Colon (tissue), 2 donors: ENCODE results near the gene GTSF1L.
"Not testable (repeated sequence)": the region's sequence is repeated elsewhere in the genome, so short reads cannot be mapped to it uniquely, and the experiment has no call there.

Experiments
- FAIRE-seq: peaks from 2 replicates; lab custom pipeline; 2012; peaks lifted over from hg19 to GRCh38; lab: Jason Lieb, UNC
- donor health status: control.
- donor health status: control.

The GTSF1L gene

GRCh38 chr20:43726811-43727338, at the start of gene GTSF1L:
GTSF1L (minus strand) TSS chr20:43727002; CDS start chr20:43726694, 308 bp downstream.
- FAIRE-seq, result no peak

DNA sequence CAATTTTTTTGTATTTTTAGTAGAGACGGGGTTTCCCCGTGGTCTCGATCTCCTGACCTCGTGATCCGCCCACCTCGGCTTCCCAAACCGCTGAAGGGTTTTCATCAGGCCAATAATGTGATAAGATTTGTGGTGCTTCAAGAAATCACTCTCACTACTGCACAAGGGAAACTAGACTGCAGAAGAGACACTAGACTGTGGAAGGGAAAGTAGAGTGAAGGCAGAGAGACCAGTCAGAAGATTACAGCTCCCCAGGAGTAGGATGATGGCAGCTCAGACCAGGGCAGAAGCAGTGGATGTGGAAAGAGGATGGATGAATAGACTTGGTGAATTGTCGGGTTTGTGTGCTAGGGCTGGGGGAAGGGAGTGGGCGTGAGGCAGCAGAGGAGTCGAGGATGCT, 48.0 kb upstream of the GTSF1L start:
- FAIRE-seq, result no peak

DNA sequence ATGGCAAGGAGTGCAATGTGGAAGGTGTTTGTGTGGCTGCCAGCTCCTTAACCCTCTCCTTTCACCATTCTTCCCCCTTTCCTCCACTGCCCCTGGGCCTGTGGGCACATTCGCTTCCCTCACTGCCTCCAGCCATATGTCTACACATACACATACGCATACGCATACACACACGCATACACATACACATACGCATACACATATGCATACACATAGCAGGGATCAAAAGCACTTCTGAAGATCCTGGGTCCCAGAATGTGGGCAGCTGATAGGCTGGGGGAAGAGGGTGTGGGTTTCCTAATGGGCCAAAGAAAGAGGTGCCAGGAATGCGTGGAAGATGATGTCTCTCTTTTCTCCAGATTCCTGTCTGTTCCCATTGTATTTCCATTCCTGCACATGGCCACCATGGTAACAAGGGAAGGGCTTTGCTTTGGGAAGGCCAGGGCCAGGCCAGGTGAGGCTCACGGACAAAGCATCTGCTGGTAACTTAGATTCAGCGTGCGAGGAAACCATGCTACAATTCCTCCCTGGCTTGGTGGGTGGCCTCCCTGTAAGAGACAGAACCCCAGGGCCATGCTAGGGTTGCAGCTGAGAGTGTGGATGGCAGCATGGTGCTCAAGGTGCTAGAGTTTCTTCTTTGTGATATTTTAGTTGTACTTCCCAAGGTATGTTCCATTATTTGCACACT, 44.8 kb upstream of the GTSF1L start:
- FAIRE-seq, result no peak

DNA sequence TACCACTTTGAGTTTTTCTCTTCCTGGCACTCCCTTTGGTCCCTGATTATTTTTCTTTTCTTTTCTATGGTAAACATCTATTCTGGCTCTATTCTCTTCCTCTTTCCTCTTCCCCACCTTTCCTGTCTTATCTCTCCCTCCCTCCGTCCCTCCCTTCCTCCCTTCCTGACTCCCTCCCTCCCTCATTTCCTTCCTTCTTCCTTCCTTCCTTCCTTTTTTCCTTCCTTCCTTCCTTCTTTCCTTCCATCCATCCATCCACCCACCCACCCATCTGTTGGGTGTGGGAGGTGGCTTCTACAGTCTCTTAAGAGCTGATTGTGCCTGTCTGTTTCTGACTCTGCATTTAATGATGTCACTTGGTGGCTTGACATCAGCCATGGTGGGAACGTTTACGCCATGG, 43.5 kb upstream of the GTSF1L start:
- no peak for FAIRE-seq

DNA sequence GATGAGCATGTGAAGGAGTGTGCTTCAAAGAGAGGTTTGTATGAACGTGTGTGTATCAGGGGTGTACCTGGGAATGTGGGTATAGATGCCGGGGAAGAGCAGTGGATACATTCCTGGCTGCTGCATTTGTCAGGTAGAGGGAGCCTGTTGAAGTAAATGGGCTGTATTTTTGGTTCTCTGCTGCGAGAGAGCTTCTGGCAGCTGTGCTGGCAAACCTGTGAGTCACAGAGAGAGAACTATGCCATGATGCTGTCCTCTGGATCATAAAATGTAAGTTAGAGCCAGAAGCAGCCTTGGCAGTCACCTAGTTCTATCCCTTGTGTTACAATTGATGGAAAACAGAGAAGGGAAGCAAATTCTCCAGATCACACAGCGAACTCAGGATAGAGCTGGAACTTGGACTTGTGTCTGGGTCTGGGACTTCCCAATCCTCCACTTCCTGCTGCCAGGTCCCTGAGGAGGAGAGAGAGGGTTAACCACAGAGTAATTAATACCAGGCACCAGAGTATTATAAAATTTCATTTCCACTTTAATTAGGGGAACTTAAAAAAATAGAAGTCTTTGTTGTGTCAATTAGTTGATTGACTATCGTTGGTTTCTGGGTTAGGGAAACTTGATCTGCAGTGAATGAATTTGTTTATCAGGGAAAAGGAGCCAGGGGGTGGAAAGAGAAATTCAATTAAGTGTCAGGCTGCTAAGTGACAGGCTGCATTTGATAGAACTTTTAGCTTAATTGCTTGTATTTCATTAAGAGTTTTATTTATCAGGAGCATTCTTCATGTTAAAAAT, 41.1 kb upstream of the GTSF1L start:
- FAIRE-seq, result no peak

DNA sequence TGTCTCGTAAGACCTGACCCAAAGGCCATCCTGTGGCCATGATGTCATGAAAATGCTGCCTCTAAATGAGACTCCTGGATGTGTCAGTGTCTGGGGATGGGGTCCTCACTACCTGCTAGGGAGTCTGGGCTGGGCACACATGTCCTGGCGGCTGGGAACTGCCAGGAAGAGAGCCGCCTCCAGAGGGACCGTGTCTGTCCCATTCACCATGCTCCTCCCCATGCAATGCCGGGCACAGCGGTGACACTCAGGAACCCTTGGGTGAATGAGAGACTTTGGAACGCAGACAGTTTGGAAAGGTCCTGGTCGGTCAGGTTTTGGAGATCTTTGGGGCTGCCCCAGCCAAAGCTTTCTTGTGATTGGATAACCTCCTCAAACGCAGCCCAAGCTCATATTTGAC, 40.1 kb upstream of the GTSF1L start:
- FAIRE-seq, result no peak

DNA sequence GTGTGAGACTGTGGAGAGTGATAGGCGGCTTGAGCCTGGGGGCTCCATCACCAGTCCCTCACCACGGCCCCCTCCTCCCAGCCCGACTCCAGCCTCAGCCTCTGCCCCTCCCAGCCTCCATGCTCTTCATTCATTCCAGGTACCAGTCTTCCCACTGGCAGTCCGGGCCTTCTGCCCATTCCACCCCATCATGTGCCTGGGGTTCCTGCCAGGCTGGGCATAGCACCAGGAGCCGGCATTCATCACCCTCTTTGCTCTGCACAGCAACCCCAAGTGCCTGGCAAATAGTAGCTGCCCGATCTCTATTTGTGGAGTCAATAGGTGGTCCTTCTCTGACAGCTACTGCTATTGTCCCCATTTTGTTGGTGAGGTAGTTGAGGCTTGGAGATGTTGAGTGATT, 39.6 kb upstream of the GTSF1L start:
- FAIRE-seq, result no peak

DNA sequence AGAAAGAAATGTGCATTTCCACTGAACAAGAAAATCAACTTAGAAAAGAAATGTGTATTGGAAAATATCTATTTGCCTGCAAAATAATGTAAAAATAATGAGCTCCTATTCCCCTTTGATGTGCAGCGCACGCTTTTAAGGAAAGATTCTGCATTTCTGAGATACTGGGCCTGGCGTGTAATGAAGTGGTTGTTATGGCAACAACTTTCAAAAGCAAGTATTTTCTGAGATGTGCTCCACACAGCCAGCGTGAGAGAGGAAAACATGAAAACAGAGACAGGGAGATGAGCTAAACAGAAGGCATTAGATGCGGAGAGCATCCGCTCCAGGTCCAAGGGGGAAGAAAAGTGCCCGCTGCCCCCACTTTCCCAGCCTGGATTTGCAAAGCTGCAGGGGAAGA, 39.1 kb upstream of the GTSF1L start:
- FAIRE-seq, result no peak

DNA sequence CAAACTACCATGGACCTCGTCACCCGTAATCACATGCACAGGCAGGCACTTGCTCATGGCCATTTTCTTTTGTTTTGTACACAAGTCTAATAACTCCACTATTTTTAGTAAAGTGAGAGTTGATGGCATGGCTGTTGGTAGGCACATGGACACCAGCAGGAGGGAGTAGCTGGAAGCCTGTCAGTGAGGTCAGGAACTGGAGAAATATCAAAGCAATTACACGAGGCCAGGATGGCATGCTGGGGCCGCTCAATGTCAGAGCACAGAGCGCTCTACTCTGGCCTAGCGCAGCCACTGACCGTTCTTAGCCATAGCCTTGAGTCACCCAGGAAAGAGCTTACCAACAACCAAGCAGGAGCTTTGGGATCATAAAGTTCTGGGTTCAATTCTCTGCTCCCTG, 36.1 kb upstream of the GTSF1L start:
- no peak for FAIRE-seq

DNA sequence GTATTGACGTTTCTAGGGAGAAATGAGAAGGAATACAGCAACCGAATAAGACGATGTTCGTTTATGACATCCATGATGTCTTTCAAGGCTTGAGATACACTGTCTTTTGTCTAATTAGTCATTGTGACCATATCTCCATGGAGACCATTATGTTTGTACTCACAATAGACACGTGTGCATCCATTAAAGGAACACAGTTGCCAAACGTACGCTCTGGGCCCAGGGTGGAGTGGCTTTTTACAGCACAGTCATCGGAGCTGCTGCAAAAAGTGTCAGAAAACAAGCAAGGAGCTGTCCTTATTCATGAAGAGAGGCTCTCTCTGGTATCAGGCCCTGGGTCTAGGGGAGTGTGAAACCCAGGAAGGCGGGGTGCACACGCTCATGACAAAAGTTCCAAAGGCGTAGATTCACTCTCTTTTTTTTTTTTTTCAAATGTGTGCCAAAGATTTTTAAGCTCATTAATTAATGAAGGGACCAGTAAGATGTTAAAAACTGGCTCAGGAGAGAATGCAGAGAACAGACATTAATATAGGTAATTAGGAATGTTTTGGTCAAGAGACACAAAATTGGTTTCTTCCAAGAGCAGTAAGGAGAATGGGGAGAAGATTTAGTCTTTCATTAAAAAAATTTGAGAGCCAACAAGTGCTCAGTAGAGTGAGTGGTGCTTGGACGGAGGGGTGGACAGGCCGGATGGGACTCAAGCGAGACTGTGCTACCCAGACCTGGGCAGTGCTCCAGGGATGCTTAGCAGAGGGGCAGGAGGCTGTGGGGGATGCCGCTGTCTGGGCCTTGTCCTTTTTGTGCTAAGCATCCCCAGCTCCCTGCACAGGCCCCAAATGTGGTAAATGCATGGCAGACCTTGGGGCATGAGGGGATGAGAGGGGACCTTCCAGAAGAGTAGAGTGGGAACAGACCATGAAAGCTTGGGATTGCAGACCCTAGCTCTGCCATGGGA, 34.9 kb upstream of the GTSF1L start:
- FAIRE-seq, result no peak

- FAIRE-seq, result not testable (repeated sequence)
Observed at GRCh38 chr20:43757888-43758287, 31.1 kb upstream of the GTSF1L start.

DNA sequence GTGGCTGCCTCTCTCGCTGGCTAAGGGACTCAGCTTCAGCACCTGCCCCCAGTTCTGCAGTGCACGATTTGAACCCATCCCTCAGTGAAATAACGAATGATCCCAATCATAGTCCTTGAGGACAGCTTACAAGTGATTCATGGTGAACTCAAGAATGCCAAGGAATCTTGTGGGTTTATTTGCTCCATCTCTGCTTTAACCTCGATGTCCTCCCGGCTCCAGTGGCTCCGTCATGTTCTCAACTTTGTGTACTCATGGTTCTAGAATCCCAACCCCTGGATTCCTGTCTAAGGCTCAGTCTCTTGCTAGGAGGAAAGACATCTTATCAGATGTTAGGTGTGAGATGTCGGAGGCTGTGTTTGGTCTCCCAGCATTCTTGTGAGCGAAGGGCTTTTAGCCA, 29.0 kb upstream of the GTSF1L start:
- FAIRE-seq, result no peak

DNA sequence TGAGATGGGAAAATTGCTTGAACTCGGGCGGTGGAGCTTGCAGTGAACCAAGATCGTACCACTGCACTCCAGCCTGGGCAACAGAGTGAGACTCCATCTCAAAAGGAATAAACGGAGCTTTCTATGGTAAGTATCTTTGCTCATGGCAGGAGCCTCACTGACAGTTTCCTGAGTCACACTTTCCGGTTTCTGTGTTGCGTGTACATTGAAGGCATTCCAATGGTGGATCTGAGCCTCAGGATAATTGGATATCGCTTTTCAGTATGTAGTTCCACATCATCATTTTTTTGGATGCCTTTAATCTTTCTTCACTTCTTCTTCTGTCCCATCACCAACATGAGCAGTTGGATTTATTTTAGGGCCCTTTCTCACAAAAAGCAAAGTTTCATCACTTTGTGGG, 28.6 kb upstream of the GTSF1L start:
- no peak for FAIRE-seq

GRCh38 chr20:43752561-43753301, 25.9 kb upstream of the GTSF1L start:
- FAIRE-seq, result no peak

DNA sequence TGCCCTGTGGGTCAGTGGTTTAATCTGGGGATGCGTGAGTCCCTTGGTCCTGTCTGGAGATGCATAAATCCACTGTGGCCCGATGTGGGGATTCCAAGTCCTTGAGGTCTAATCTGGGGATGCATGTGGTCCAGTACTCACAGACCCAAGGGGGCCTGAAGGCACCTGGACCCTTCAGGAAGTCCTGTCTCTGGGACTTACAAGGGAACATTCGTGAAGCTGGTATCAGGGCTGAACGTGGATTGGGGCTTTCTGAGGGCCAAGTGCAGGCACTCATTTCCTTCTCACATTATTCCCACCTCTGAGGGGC, 25.2 kb upstream of the GTSF1L start:
- no peak for FAIRE-seq

DNA sequence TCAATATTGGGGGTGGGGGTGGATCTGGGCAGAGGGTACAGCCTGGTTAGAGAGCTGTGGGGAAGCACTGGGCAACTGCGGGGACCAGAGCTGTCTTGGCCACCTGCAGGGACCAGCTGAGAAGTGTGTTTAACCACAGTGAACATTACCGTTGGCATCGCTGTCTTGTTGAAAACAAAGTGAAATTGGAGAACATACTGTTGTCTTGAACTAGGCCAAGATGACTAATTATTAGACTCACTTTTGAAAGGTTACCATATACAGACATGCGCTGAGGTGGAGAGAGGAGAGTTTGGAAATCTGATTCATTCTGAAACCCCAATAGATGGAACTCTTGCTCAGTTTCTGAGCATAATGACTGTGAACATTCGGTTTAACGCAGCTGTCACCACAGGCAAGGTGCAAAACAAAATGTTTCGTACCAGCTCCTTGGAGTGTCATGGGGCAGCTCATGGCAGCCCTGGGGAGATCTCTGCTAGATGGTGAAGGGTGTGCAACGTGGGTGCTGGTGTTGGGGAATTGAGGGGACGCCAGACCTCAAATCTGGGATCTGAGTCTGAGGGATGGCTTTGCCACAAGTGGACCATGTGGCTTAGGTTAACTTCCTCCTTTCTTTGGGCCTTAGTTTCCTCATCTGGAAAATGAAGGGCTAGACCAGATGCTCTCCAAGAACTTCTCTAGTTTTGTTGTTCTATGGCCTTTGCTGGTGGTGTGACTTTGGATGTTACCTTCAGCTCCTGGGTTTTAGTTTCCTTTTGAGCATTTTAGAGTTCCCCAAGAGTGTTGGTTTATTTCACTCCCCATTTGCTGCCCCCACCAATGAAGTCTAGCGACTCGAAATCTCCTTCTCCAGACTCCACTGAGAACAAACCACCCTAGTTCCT, 24.6 kb upstream of the GTSF1L start:
- no peak for FAIRE-seq

GRCh38 chr20:43750774-43751166, 24.0 kb upstream of the GTSF1L start:
- no peak for FAIRE-seq

GRCh38 chr20:43749734-43750294, 23.0 kb upstream of the GTSF1L start:
- FAIRE-seq, result no peak

GRCh38 chr20:43748274-43748673, 21.5 kb upstream of the GTSF1L start:
- no peak for FAIRE-seq

GRCh38 chr20:43746344-43747137, 19.7 kb upstream of the GTSF1L start:
- FAIRE-seq, result no peak
